Endodermal cell (in vitro differentiated cells): Measurements from ENCODE around the gene LRRC3B. TPM values are rescaled to one million over a fixed set of nuclear protein-coding genes. Genes with fewer than 3 reads are reported as not detected.

ENCODE experiments used
- DNase-seq: peaks from one replicate; pipeline ENCODE4 v3.0.0-alpha.2; 2017
- H3K27ac ChIP-seq: 2 replicates; pipeline ENCODE4 v1.5.1; 2013; ENCODE audit warnings: mild to moderate bottlenecking, low read depth, low read length, moderate library complexity
- H3K27me3 ChIP-seq: 2 replicates; pipeline ENCODE4 v1.6.1; 2013; ENCODE audit warnings: mild to moderate bottlenecking, low read length, moderate library complexity; ENCODE audit not compliant: insufficient read depth, control insufficient read depth, poor library complexity, severe bottlenecking
- H3K36me3 ChIP-seq: 2 replicates; pipeline ENCODE4 v1.7.0; 2013; ENCODE audit warnings: mild to moderate bottlenecking, low read length, moderate library complexity; ENCODE audit not compliant: control insufficient read depth, insufficient read depth
- H3K4me1 ChIP-seq: one replicate; pipeline ENCODE4 v1.7.0; 2013; ENCODE audit warnings: low read length; ENCODE audit not compliant: control insufficient read depth, insufficient read depth
- H3K4me3 ChIP-seq: 2 replicates; pipeline ENCODE4 v1.5.1; 2013; ENCODE audit warnings: mild to moderate bottlenecking, low read length, moderate library complexity
- H3K9ac ChIP-seq: 2 replicates; pipeline ENCODE4 v1.6.1; 2013; ENCODE audit warnings: mild to moderate bottlenecking, low read length, moderate library complexity; ENCODE audit not compliant: poor library complexity, severe bottlenecking; ENCODE audit errors: extremely low read depth
- H3K9me3 ChIP-seq: 2 replicates; pipeline ENCODE4 v1.6.1; 2013; ENCODE audit warnings: mild to moderate bottlenecking, low read length, moderate library complexity; ENCODE audit not compliant: control insufficient read depth
- H3K27ac Mint-ChIP-seq: 2 replicates; pipeline ENCODE4 v1.8.0; 2020; ENCODE audit warnings: mixed read lengths
- H3K27me3 Mint-ChIP-seq: 2 replicates; pipeline ENCODE4 v1.8.0; 2021; ENCODE audit warnings: mild to moderate bottlenecking, mixed read lengths; ENCODE audit not compliant: insufficient read depth
- H3K36me3 Mint-ChIP-seq: 2 replicates; pipeline ENCODE4 v1.8.0; 2020; ENCODE audit warnings: low read depth, mixed read lengths
- H3K4me1 Mint-ChIP-seq: 2 replicates; pipeline ENCODE4 v1.8.0; 2020; ENCODE audit warnings: mixed read lengths
- H3K4me3 Mint-ChIP-seq: 2 replicates; pipeline ENCODE4 v1.8.0; 2020; ENCODE audit warnings: mild to moderate bottlenecking, moderate library complexity, mixed read lengths
- H3K9me3 Mint-ChIP-seq: 2 replicates; pipeline ENCODE4 v1.8.0; 2020; ENCODE audit warnings: mild to moderate bottlenecking, mixed read lengths
- WGBS, 2 experiments: methylation state at CpG; one replicate each; pipeline versions ENCODE4 v1.1.5 to v1.1.7; 2013; ENCODE audit warnings: missing lambda C conversion rate in 2 of 2, mixed read lengths in 1 of 2; ENCODE audit not compliant: insufficient coverage in 1 of 2, insufficient read length in 1 of 2; 5-methylcytosine and 5-hydroxymethylcytosine counted together
- total RNA-seq, 2 donors: library from RNA; stranded (reverse); fragmentation: NEBNext Ultra II Directional in 1 of 2; extraction: Animal tissue kit (Norgen Biotek cat#: 25700) in 1 of 2; gene quantifications; 2 replicates in 1 of 2; 3 replicates in 1 of 2; pipeline ENCODE4 v1.2.1, GENCODE V29; 2021
- TF ChIP-seq, protein P1 (sequence below): fragments of 200-600 bp; sonication (generic); conservative IDR thresholded peaks from 2 replicates; pipeline ENCODE4 v1.5.0; 2021; ENCODE audit warnings: antibody characterized with exemption, mild to moderate bottlenecking

The LRRC3B gene
- total RNA-seq, 2 donors from 2014 or later = 0.26 TPM; not detected in 1

DNA sequence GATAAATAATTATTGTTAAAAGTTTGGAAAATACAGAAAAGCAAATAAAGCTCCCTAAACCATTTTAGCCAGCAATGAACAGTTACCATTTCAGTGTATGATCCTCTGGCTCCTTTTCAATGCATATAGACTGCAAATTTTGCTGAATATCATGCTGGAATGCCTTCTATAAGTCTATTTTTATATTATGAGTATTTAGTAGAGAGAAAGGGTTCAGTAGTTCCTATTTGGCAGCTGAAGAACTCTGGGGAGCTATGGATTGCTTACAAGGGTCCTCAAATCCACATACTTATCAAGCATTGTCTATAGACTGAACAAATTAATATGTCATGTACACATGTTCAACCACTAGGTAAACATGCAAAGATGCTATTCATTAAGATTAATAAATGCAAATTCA, 46.1 kb downstream of the LRRC3B start:
- DNase-seq = no peak
- Histone ChIP-seq H3K9ac (no peak overlapping the region), H3K36me3 (no peaks in the 10 kb centered on the region), H3K9me3 (no peaks in the 10 kb centered on the region), H3K27ac (no peak overlapping the region), H3K27me3 (no peaks in the 10 kb centered on the region), H3K4me1 (no peaks in the 10 kb centered on the region), H3K4me3 (no peak overlapping the region)
- TF ChIP-seq, protein P1, sequence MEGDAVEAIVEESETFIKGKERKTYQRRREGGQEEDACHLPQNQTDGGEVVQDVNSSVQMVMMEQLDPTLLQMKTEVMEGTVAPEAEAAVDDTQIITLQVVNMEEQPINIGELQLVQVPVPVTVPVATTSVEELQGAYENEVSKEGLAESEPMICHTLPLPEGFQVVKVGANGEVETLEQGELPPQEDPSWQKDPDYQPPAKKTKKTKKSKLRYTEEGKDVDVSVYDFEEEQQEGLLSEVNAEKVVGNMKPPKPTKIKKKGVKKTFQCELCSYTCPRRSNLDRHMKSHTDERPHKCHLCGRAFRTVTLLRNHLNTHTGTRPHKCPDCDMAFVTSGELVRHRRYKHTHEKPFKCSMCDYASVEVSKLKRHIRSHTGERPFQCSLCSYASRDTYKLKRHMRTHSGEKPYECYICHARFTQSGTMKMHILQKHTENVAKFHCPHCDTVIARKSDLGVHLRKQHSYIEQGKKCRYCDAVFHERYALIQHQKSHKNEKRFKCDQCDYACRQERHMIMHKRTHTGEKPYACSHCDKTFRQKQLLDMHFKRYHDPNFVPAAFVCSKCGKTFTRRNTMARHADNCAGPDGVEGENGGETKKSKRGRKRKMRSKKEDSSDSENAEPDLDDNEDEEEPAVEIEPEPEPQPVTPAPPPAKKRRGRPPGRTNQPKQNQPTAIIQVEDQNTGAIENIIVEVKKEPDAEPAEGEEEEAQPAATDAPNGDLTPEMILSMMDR = no peak
- no peaks in the 10 kb centered on the region for H3K27me3 Mint-ChIP-seq
- H3K27ac Mint-ChIP-seq = no peak overlapping the region
- no peaks in the 10 kb centered on the region for H3K4me1 Mint-ChIP-seq
- no peaks in the 10 kb centered on the region for H3K9me3 Mint-ChIP-seq
- H3K4me3 Mint-ChIP-seq = no peak overlapping the region
- H3K36me3 Mint-ChIP-seq = no peaks in the 10 kb centered on the region

DNA sequence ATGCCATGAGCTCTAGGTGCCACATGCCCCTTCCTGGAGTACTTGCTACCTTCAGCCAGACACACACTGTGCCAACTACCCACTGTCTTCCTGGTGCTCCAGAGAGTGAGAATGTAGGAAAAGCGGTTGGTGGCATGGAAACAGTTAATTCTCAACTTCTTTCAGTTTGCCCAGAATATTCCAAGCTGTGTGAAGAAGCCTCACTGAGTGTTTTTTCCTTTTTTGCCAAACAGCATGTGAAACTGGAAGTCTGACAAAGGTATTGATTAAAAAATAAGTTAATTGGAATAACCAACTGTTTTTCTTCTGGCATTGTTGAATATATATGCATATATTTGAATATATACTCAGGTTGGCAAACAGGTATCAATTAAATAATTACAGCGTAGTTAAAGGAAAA, 52.8 kb downstream of the LRRC3B start:
- no peak overlapping the region for H3K27ac ChIP-seq
- H3K36me3 ChIP-seq = no peaks in the 10 kb centered on the region
- no peak overlapping the region for H3K27ac Mint-ChIP-seq
- 100% methylated on average over 2 of the region's 2 CpGs; no CpG with 5 or more reads in 1 of the 2 experiments for WGBS, 2 experiments
- H3K36me3 Mint-ChIP-seq = no peaks in the 10 kb centered on the region
- H3K4me3 Mint-ChIP-seq = no peak overlapping the region
- no peak for DNase-seq
- no peak overlapping the region for H3K4me3 ChIP-seq
- no peaks in the 10 kb centered on the region for H3K4me1 Mint-ChIP-seq
- H3K9ac ChIP-seq = no peak overlapping the region
- H3K4me1 ChIP-seq = no peaks in the 10 kb centered on the region
- no peaks in the 10 kb centered on the region for H3K27me3 ChIP-seq
- no peaks in the 10 kb centered on the region for H3K9me3 Mint-ChIP-seq
- no peaks in the 10 kb centered on the region for H3K9me3 ChIP-seq
- TF ChIP-seq, protein P1 = no peak
- no peaks in the 10 kb centered on the region for H3K27me3 Mint-ChIP-seq

DNA sequence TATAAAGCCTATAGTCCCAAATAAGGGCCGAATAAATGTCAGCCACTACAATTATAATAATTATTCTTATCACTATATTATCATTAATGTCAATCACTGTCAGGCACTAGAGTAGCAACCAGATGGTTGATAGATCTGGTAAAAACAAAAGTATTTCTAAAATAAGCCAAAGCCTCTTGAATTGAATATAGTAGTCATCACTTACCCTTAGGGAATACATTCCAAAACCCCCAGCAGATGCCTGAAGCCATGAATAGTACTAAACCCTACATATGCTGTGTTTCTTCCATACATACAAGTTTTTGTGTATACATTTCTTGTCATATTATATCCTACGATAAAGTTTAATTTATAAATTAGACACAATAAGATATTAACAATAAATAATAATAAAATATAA, 59.1 kb downstream of the LRRC3B start:
- Histone ChIP-seq H3K4me3 (no peak overlapping the region), H3K4me1 (no peaks in the 10 kb centered on the region), H3K9me3 (no peaks in the 10 kb centered on the region), H3K27me3 (no peaks in the 10 kb centered on the region), H3K27ac (no peak overlapping the region), H3K9ac (no peak overlapping the region), H3K36me3 (no peaks in the 10 kb centered on the region)
- TF ChIP-seq, protein P1 = no peak
- Mint-ChIP-seq H3K27me3 (no peaks in the 10 kb centered on the region), H3K27ac (no peak overlapping the region), H3K36me3 (no peaks in the 10 kb centered on the region), H3K4me3 (no peak overlapping the region), H3K4me1 (no peaks in the 10 kb centered on the region), H3K9me3 (no peaks in the 10 kb centered on the region)
- DNase-seq = no peak
- WGBS, 2 experiments = 100% methylated on average over 1 of the region's 2 CpGs; no CpG with 5 or more reads in 1 of the 2 experiments
